Measurements from ENCODE around the gene ZBTB40.

Gene ZBTB40

GRCh38 chr1:22447621-22448111 is 4.0 kb upstream of the ZBTB40 start:
- H3K9ac ChIP-seq (ENCODE audit: low read depth in 1 of 2, low read length in 2 of 2): no peak overlapping the region
- peaks cover 0 to 10% of the 10 kb centered on the region in 2 donors for H3K4me1 ChIP-seq (ENCODE audit: control insufficient read depth in 2 of 2, insufficient read depth in 2 of 2, low read length in 2 of 2)
- H3K27ac ChIP-seq (ENCODE audit: low read depth in 2 of 2, low read length in 2 of 2): no peak overlapping the region
- H3K4me3 ChIP-seq (ENCODE audit: low read length in 2 of 2): no peak overlapping the region
- H3K36me3 ChIP-seq (ENCODE audit: control insufficient read depth in 2 of 2, insufficient read depth in 2 of 2, low read length in 2 of 2): no peaks in the 10 kb centered on the region
- H3K27me3 ChIP-seq (ENCODE audit: control insufficient read depth in 2 of 2, insufficient read depth in 2 of 2, low read length in 2 of 2): no peaks in the 10 kb centered on the region
- no peaks in the 10 kb centered on the region for H3K9me3 ChIP-seq (ENCODE audit: control insufficient read depth in 2 of 2, low read length in 2 of 2)

- H3K9me3 ChIP-seq (ENCODE audit: control insufficient read depth in 2 of 2, low read length in 2 of 2): no peaks in the 10 kb centered on the region
- H3K36me3 ChIP-seq (ENCODE audit: control insufficient read depth in 2 of 2, insufficient read depth in 2 of 2, low read length in 2 of 2): no peaks in the 10 kb centered on the region
- H3K27ac ChIP-seq (ENCODE audit: low read depth in 2 of 2, low read length in 2 of 2): no peak overlapping the region
- H3K9ac ChIP-seq (ENCODE audit: low read depth in 1 of 2, low read length in 2 of 2): no peak overlapping the region
- H3K4me3 ChIP-seq (ENCODE audit: low read length in 2 of 2): no peak overlapping the region
- no peaks in the 10 kb centered on the region for H3K27me3 ChIP-seq (ENCODE audit: control insufficient read depth in 2 of 2, insufficient read depth in 2 of 2, low read length in 2 of 2)
- H3K4me1 ChIP-seq (ENCODE audit: control insufficient read depth in 2 of 2, insufficient read depth in 2 of 2, low read length in 2 of 2): peaks cover 5 to 14% of the 10 kb centered on the region in 2 donors
Observed at GRCh38 chr1:22449636-22450035, 2.0 kb upstream of the ZBTB40 start.

GRCh38 chr1:22450351-22451021 is 1.2 kb upstream of the ZBTB40 start:
- H3K27ac ChIP-seq (ENCODE audit: low read depth in 2 of 2, low read length in 2 of 2): peak overlapping the region in 1 of 2 donors; percentile 93
- no peaks in the 10 kb centered on the region for H3K9me3 ChIP-seq (ENCODE audit: control insufficient read depth in 2 of 2, low read length in 2 of 2)
- H3K27me3 ChIP-seq (ENCODE audit: control insufficient read depth in 2 of 2, insufficient read depth in 2 of 2, low read length in 2 of 2): no peaks in the 10 kb centered on the region
- H3K9ac ChIP-seq (ENCODE audit: low read depth in 1 of 2, low read length in 2 of 2): no peak overlapping the region
- no peaks in the 10 kb centered on the region for H3K36me3 ChIP-seq (ENCODE audit: control insufficient read depth in 2 of 2, insufficient read depth in 2 of 2, low read length in 2 of 2)
- peak overlapping the region; percentile 79 to 94 for H3K4me3 ChIP-seq (ENCODE audit: low read length in 2 of 2)
- peaks cover 5 to 14% of the 10 kb centered on the region in 2 donors for H3K4me1 ChIP-seq (ENCODE audit: control insufficient read depth in 2 of 2, insufficient read depth in 2 of 2, low read length in 2 of 2)

GRCh38 chr1:22452481-22452957 is 868 bp downstream of the ZBTB40 start:
- Histone ChIP-seq H3K9ac (ENCODE audit: low read depth in 1 of 2, low read length in 2 of 2) (peak overlapping the region; percentile 69 to 84), H3K9me3 (ENCODE audit: control insufficient read depth in 2 of 2, low read length in 2 of 2) (no peaks in the 10 kb centered on the region), H3K27ac (ENCODE audit: low read depth in 2 of 2, low read length in 2 of 2) (peak overlapping the region; percentile 93 to 94), H3K36me3 (ENCODE audit: control insufficient read depth in 2 of 2, insufficient read depth in 2 of 2, low read length in 2 of 2) (no peaks in the 10 kb centered on the region), H3K27me3 (ENCODE audit: control insufficient read depth in 2 of 2, insufficient read depth in 2 of 2, low read length in 2 of 2) (no peaks in the 10 kb centered on the region), H3K4me1 (ENCODE audit: control insufficient read depth in 2 of 2, insufficient read depth in 2 of 2, low read length in 2 of 2) (peaks cover 5 to 14% of the 10 kb centered on the region in 2 donors), H3K4me3 (ENCODE audit: low read length in 2 of 2) (peak overlapping the region; percentile 79 to 94)

- H3K4me1 ChIP-seq (ENCODE audit: control insufficient read depth in 2 of 2, insufficient read depth in 2 of 2, low read length in 2 of 2): peaks cover 5 to 14% of the 10 kb centered on the region in 2 donors
- peak overlapping the region in 1 of 2 donors; percentile 79 for H3K4me3 ChIP-seq (ENCODE audit: low read length in 2 of 2)
- no peaks in the 10 kb centered on the region for H3K9me3 ChIP-seq (ENCODE audit: control insufficient read depth in 2 of 2, low read length in 2 of 2)
- no peaks in the 10 kb centered on the region for H3K36me3 ChIP-seq (ENCODE audit: control insufficient read depth in 2 of 2, insufficient read depth in 2 of 2, low read length in 2 of 2)
- no peak overlapping the region for H3K27ac ChIP-seq (ENCODE audit: low read depth in 2 of 2, low read length in 2 of 2)
- peak overlapping the region; percentile 34 to 84 for H3K9ac ChIP-seq (ENCODE audit: low read depth in 1 of 2, low read length in 2 of 2)
- no peaks in the 10 kb centered on the region for H3K27me3 ChIP-seq (ENCODE audit: control insufficient read depth in 2 of 2, insufficient read depth in 2 of 2, low read length in 2 of 2)
Observed at GRCh38 chr1:22453181-22453580, 1.5 kb downstream of the ZBTB40 start.

- Histone ChIP-seq H3K4me1 (ENCODE audit: control insufficient read depth in 2 of 2, insufficient read depth in 2 of 2, low read length in 2 of 2) (peaks cover 5 to 14% of the 10 kb centered on the region in 2 donors), H3K27ac (ENCODE audit: low read depth in 2 of 2, low read length in 2 of 2) (no peak overlapping the region), H3K36me3 (ENCODE audit: control insufficient read depth in 2 of 2, insufficient read depth in 2 of 2, low read length in 2 of 2) (no peaks in the 10 kb centered on the region), H3K4me3 (ENCODE audit: low read length in 2 of 2) (no peak overlapping the region), H3K9me3 (ENCODE audit: control insufficient read depth in 2 of 2, low read length in 2 of 2) (no peaks in the 10 kb centered on the region), H3K9ac (ENCODE audit: low read depth in 1 of 2, low read length in 2 of 2) (no peak overlapping the region), H3K27me3 (ENCODE audit: control insufficient read depth in 2 of 2, insufficient read depth in 2 of 2, low read length in 2 of 2) (no peaks in the 10 kb centered on the region)
Observed at GRCh38 chr1:22454476-22455056, 2.9 kb downstream of the ZBTB40 start.

- peaks cover 5% of the 10 kb centered on the region in 2 donors for H3K4me1 ChIP-seq (ENCODE audit: control insufficient read depth in 2 of 2, insufficient read depth in 2 of 2, low read length in 2 of 2)
- no peaks in the 10 kb centered on the region for H3K27me3 ChIP-seq (ENCODE audit: control insufficient read depth in 2 of 2, insufficient read depth in 2 of 2, low read length in 2 of 2)
- no peak overlapping the region for H3K27ac ChIP-seq (ENCODE audit: low read depth in 2 of 2, low read length in 2 of 2)
- H3K36me3 ChIP-seq (ENCODE audit: control insufficient read depth in 2 of 2, insufficient read depth in 2 of 2, low read length in 2 of 2): no peaks in the 10 kb centered on the region
- H3K9me3 ChIP-seq (ENCODE audit: control insufficient read depth in 2 of 2, low read length in 2 of 2): no peaks in the 10 kb centered on the region
- no peak overlapping the region for H3K4me3 ChIP-seq (ENCODE audit: low read length in 2 of 2)
- no peak overlapping the region for H3K9ac ChIP-seq (ENCODE audit: low read depth in 1 of 2, low read length in 2 of 2)
Observed at GRCh38 chr1:22457345-22457744, 5.7 kb downstream of the ZBTB40 start.

- no peaks in the 10 kb centered on the region for H3K27me3 ChIP-seq (ENCODE audit: control insufficient read depth in 2 of 2, insufficient read depth in 2 of 2, low read length in 2 of 2)
- peaks cover 4 to 5% of the 10 kb centered on the region in 2 donors for H3K4me1 ChIP-seq (ENCODE audit: control insufficient read depth in 2 of 2, insufficient read depth in 2 of 2, low read length in 2 of 2)
- H3K36me3 ChIP-seq (ENCODE audit: control insufficient read depth in 2 of 2, insufficient read depth in 2 of 2, low read length in 2 of 2): peaks cover 0 to 2% of the 10 kb centered on the region in 2 donors
- H3K27ac ChIP-seq (ENCODE audit: low read depth in 2 of 2, low read length in 2 of 2): no peak overlapping the region
- no peaks in the 10 kb centered on the region for H3K9me3 ChIP-seq (ENCODE audit: control insufficient read depth in 2 of 2, low read length in 2 of 2)
- H3K9ac ChIP-seq (ENCODE audit: low read depth in 1 of 2, low read length in 2 of 2): no peak overlapping the region
- no peak overlapping the region for H3K4me3 ChIP-seq (ENCODE audit: low read length in 2 of 2)
Observed at GRCh38 chr1:22457836-22458235, 6.2 kb downstream of the ZBTB40 start.

- Histone ChIP-seq H3K27ac (ENCODE audit: low read depth in 2 of 2, low read length in 2 of 2) (no peak overlapping the region), H3K4me3 (ENCODE audit: low read length in 2 of 2) (no peak overlapping the region), H3K4me1 (ENCODE audit: control insufficient read depth in 2 of 2, insufficient read depth in 2 of 2, low read length in 2 of 2) (peaks cover 0 to 2% of the 10 kb centered on the region in 2 donors), H3K27me3 (ENCODE audit: control insufficient read depth in 2 of 2, insufficient read depth in 2 of 2, low read length in 2 of 2) (no peaks in the 10 kb centered on the region), H3K36me3 (ENCODE audit: control insufficient read depth in 2 of 2, insufficient read depth in 2 of 2, low read length in 2 of 2) (peaks cover 0 to 4% of the 10 kb centered on the region in 2 donors), H3K9ac (ENCODE audit: low read depth in 1 of 2, low read length in 2 of 2) (no peak overlapping the region), H3K9me3 (ENCODE audit: control insufficient read depth in 2 of 2, low read length in 2 of 2) (no peaks in the 10 kb centered on the region)
Observed at GRCh38 chr1:22461100-22461499, 9.4 kb downstream of the ZBTB40 start.
